PC-9 (cell line): ENCODE results near the gene CC2D2A. TPM values are rescaled to one million over a fixed set of nuclear protein-coding genes. Genes with fewer than 3 reads are reported as not detected.

Experiments
- BruUV-seq: library from RNA; stranded (reverse); fragments of 400-500 nt; replicated peaks from 2 replicates; lab custom pipeline; 2021; lab: Mats Ljungman, UMichigan
- CTCF ChIA-PET: fragments of 300-600 bp; sonication (Branson Sonifier 250); formaldehyde crosslinking; loops from one replicate; lab custom pipeline; 2022; ENCODE audit warnings: antibody characterized with exemption; lab: Charles Lee
- POLR2A ChIA-PET: fragments of 300-600 bp; sonication (Branson Sonifier 250); formaldehyde crosslinking; loops from one replicate; lab custom pipeline; 2022; ENCODE audit warnings: antibody characterized with exemption; ENCODE audit not compliant: unreplicated experiment; lab: Charles Lee
- DNase-seq, 2 experiments: peaks; one replicate each; pipeline versions ENCODE4 v3.0.0 to v3.0.0-alpha.2; 2015 to 2022; ENCODE audit warnings: mixed read lengths in 1 of 2
- H2AFZ ChIP-seq: fragments of 200-600 bp; sonication (generic); 2 replicates; pipeline ENCODE4 v1.8.1; 2017; ENCODE audit warnings: antibody characterized with exemption
- H3F3A ChIP-seq: fragments of 200-600 bp; sonication (generic); 2 replicates; pipeline ENCODE4 v1.8.1; 2017; ENCODE audit warnings: antibody characterized with exemption, mild to moderate bottlenecking, low read depth; ENCODE audit not compliant: insufficient read depth
- H3K27ac ChIP-seq: fragments of 200-600 bp; sonication (generic); 2 replicates; pipeline ENCODE4 v1.6.1; 2016; ENCODE audit warnings: mixed run types
- H3K27me3 ChIP-seq: fragments of 200-600 bp; sonication (generic); 2 replicates; pipeline ENCODE4 v1.6.1; 2016; ENCODE audit warnings: low read depth, mixed run types; ENCODE audit not compliant: insufficient read depth
- H3K36me3 ChIP-seq: fragments of 200-600 bp; sonication (generic); 2 replicates; pipeline ENCODE4 v1.6.1; 2016; ENCODE audit warnings: low read depth, mixed run types
- H3K4me1 ChIP-seq: fragments of 200-600 bp; sonication (generic); replicated peaks from 2 replicates; pipeline ENCODE4 v1.6.1; 2016; ENCODE audit warnings: mixed run types; ENCODE audit not compliant: insufficient read depth
- H3K4me2 ChIP-seq: fragments of 200-600 bp; sonication (generic); 2 replicates; pipeline ENCODE4 v1.6.1; 2017; ENCODE audit warnings: mixed run types
- H3K4me3 ChIP-seq: fragments of 200-600 bp; sonication (generic); 2 replicates; pipeline ENCODE4 v1.6.1; 2016; ENCODE audit warnings: mixed run types
- H3K79me2 ChIP-seq: fragments of 200-600 bp; sonication (generic); 2 replicates; pipeline ENCODE4 v1.6.1; 2017; ENCODE audit warnings: low read depth, mixed run types
- H3K9me2 ChIP-seq: fragments of 200-600 bp; sonication (generic); 2 replicates; pipeline ENCODE4 v1.8.1; 2017; ENCODE audit warnings: mild to moderate bottlenecking; ENCODE audit not compliant: insufficient read depth
- H3K9me3 ChIP-seq: fragments of 200-600 bp; sonication (generic); 2 replicates; pipeline ENCODE4 v1.8.1; 2016; ENCODE audit warnings: low read depth; ENCODE audit not compliant: insufficient read depth
- H4K20me1 ChIP-seq: fragments of 200-600 bp; sonication (generic); 2 replicates; pipeline ENCODE4 v1.8.1; 2017; ENCODE audit not compliant: insufficient read depth
- EZH2 ChIP-seq: fragments of 200-600 bp; sonication (generic); IDR thresholded peaks from 2 replicates; pipeline ENCODE4 v1.8.0; 2017; ENCODE audit warnings: antibody characterized with exemption, low read depth
- intact Hi-C: fragments of 100-400 bp; cut with micrococcal nuclease; formaldehyde crosslinking; loops from one replicate; pipeline ENCODE4 v1.10.0; 2022; ENCODE audit not compliant: unreplicated experiment
- total RNA-seq: library from RNA; stranded (reverse); gene quantifications from 2 replicates; pipeline ENCODE4 v1.2.3, GENCODE V29; 2021
- TF ChIP-seq, protein P1 (sequence below): fragments of 200-600 bp; sonication (generic); conservative IDR thresholded peaks from 2 replicates; pipeline ENCODE4 v1.6.1; 2017; ENCODE audit warnings: mixed run types, antibody characterized with exemption, mild to moderate bottlenecking, moderate library complexity

The CC2D2A gene
- total RNA-seq, 1 experiment from 2014 or later = 6.9 TPM

DNA sequence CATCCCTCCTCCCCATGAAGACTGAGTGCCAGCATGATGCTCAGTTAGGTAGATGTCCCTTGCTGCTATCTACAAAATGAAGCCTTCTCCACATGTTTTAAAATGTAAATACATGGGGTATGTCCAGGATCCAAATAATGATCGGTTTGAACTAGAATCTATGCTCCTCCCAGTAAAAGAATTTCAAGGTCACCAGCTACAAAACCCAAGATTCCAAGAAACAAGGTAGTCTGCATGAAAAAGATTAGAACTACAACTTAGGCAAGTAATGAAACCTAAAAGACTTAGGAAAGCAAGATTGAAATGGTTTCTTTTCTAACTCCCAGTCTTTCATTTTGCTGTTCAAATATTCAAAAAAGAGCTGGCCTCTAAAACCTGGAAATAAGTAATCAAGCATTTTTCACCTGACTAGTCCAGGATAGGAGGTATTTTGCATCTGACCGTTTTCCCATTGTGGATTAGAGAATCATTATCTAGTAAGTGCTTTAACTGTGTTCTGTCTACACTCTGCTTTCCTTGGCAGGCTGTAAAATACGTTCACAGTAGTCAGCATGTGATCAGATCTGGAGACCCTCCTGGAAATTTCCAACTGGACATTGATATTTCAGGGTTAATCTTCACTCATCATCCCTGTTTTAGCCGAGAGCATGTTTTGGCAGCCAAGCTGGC lies 57.4 kb downstream of the CC2D2A start:
- no peaks in the 10 kb centered on the region for H3K9me3 ChIP-seq
- H3F3A ChIP-seq = peaks cover 6% of the 10 kb centered on the region; the same call in 1 of the 2 replicates
- TF ChIP-seq EZH2 = no peak
- TF ChIP-seq, protein P1, sequence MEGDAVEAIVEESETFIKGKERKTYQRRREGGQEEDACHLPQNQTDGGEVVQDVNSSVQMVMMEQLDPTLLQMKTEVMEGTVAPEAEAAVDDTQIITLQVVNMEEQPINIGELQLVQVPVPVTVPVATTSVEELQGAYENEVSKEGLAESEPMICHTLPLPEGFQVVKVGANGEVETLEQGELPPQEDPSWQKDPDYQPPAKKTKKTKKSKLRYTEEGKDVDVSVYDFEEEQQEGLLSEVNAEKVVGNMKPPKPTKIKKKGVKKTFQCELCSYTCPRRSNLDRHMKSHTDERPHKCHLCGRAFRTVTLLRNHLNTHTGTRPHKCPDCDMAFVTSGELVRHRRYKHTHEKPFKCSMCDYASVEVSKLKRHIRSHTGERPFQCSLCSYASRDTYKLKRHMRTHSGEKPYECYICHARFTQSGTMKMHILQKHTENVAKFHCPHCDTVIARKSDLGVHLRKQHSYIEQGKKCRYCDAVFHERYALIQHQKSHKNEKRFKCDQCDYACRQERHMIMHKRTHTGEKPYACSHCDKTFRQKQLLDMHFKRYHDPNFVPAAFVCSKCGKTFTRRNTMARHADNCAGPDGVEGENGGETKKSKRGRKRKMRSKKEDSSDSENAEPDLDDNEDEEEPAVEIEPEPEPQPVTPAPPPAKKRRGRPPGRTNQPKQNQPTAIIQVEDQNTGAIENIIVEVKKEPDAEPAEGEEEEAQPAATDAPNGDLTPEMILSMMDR = no peak
- no peak overlapping the region for H2AFZ ChIP-seq
- no peak overlapping the region for H3K4me2 ChIP-seq
- no peaks in the 10 kb centered on the region for H3K79me2 ChIP-seq
- no TSS peak for BruUV-seq
- peaks cover 12% of the 10 kb centered on the region for H3K4me1 ChIP-seq
- no peaks in the 10 kb centered on the region for H4K20me1 ChIP-seq
- intact Hi-C loops = no loop called here
- POLR2A ChIA-PET = no interaction called here
- no peak overlapping the region for H3K27ac ChIP-seq
- CTCF ChIA-PET = no interaction called here
- no peaks in the 10 kb centered on the region for H3K9me2 ChIP-seq
- DNase-seq = no peak
- H3K36me3 ChIP-seq = no peaks in the 10 kb centered on the region
- H3K4me3 ChIP-seq = no peak overlapping the region
- H3K27me3 ChIP-seq = no peaks in the 10 kb centered on the region

DNA sequence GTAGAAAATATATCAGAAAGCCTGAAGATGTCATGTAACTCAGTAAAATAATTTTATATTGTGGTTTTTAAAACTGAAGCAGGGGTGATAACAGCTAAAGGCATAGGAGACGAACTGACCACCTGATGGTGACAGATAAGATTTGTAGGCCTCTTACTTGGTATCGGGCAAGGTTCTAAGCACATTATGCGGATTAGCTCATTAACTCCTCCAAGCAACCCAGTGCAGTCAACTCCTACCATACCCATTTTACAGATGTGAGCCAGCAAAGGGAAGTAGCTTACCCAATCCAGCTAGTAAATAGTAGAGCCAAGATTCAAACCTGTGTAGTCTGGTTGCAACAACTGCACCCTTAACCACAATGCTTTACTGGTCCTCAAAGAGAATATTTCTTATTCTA lies 62.1 kb downstream of the CC2D2A start:
- Histone ChIP-seq H4K20me1 (no peaks in the 10 kb centered on the region), H3K9me2 (no peaks in the 10 kb centered on the region), H3K4me1 (no peaks in the 10 kb centered on the region), H3K79me2 (no peaks in the 10 kb centered on the region), H3K36me3 (no peaks in the 10 kb centered on the region), H3F3A (no peaks in the 10 kb centered on the region), H3K27ac (no peak overlapping the region), H2AFZ (no peak overlapping the region), H3K4me3 (no peak overlapping the region), H3K9me3 (no peaks in the 10 kb centered on the region), H3K4me2 (no peak overlapping the region), H3K27me3 (no peaks in the 10 kb centered on the region)
- no peak for DNase-seq
- intact Hi-C loops = no loop called here
- TF ChIP-seq, protein P1 = no peak
- TF ChIP-seq EZH2 = no peak
- BruUV-seq = no TSS peak
- POLR2A ChIA-PET = no interaction called here
- CTCF ChIA-PET = no interaction called here

DNA sequence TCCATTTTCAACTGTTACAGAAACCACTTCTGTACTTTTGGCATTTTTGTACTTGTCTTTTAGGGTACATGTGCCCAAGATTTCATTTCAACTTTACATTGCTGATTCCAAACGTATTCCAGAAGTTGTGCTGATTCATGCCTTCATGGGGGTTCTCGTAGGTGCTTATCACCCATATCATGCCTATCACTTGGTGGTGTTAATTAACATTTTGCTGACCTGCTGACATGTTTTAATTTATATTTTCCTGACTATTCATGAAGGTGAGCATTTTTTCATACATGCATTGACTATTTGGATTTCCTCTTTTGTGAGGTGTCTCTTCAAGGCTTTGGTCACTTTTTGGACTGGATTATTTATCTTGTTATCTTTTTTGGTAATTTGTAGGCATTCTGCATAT lies 64.1 kb downstream of the CC2D2A start:
- H3K9me2 ChIP-seq = no peaks in the 10 kb centered on the region
- TF ChIP-seq EZH2 = no peak
- TF ChIP-seq, protein P1 = no peak
- no peak overlapping the region for H2AFZ ChIP-seq
- H4K20me1 ChIP-seq = no peaks in the 10 kb centered on the region
- intact Hi-C loops = no loop called here
- no peaks in the 10 kb centered on the region for H3K9me3 ChIP-seq
- no peaks in the 10 kb centered on the region for H3K36me3 ChIP-seq
- no TSS peak for BruUV-seq
- H3K79me2 ChIP-seq = no peaks in the 10 kb centered on the region
- DNase-seq = no peak
- POLR2A ChIA-PET = no interaction called here
- no peaks in the 10 kb centered on the region for H3F3A ChIP-seq
- no peak overlapping the region for H3K4me2 ChIP-seq
- H3K27me3 ChIP-seq = no peaks in the 10 kb centered on the region
- H3K4me1 ChIP-seq = no peaks in the 10 kb centered on the region
- CTCF ChIA-PET = no interaction called here
- H3K4me3 ChIP-seq = no peak overlapping the region
- H3K27ac ChIP-seq = no peak overlapping the region
